Caco-2 (cell line): Measurements from ENCODE around the gene ABHD12. TPM values are rescaled to one million over a fixed set of nuclear protein-coding genes. Genes with fewer than 3 reads are reported as not detected.

Experiments used
- BruUV-seq: library from RNA; stranded (reverse); fragments of 400-500 nt; replicated peaks from 2 replicates; lab custom pipeline; 2021; lab: Mats Ljungman, UMichigan
- CTCF ChIA-PET: fragments of 300-600 bp; sonication (Branson Sonifier 250); formaldehyde crosslinking; loops from one replicate; lab custom pipeline; 2022; ENCODE audit warnings: antibody characterized with exemption; lab: Charles Lee
- POLR2A ChIA-PET: fragments of 300-600 bp; sonication (Branson Sonifier 250); formaldehyde crosslinking; loops from one replicate; lab custom pipeline; 2022; ENCODE audit warnings: antibody characterized with exemption; lab: Charles Lee
- DNase-seq, 2 experiments: peaks; one replicate each; pipeline versions ENCODE4 v3.0.0 to v3.0.0-alpha.2; 2020 to 2022
- H3K27me3 ChIP-seq: replicated peaks from 2 replicates; pipeline ENCODE4 v1.6.0; 2011; ENCODE audit warnings: low read length; ENCODE audit not compliant: control insufficient read depth, insufficient read depth
- H3K36me3 ChIP-seq: 2 replicates; pipeline ENCODE4 v1.5.1; 2011; ENCODE audit warnings: low read length; ENCODE audit not compliant: control insufficient read depth, insufficient read depth
- H3K4me1 ChIP-seq: fragments of 250-450 bp; sonication (Bioruptor Pico); 2 replicates; pipeline ENCODE4 v1.5.1; 2020; ENCODE audit warnings: mild to moderate bottlenecking
- H3K4me3 ChIP-seq: 2 replicates; pipeline ENCODE4 v1.5.1; 2011; ENCODE audit warnings: low read depth, mild to moderate bottlenecking, control low read depth, low read length
- H3K9me3 ChIP-seq: fragments of 250-450 bp; sonication (Bioruptor Pico); 2 replicates; pipeline ENCODE4 v1.5.1; 2020; ENCODE audit warnings: mild to moderate bottlenecking, moderate library complexity
- H3K27ac Mint-ChIP-seq: one replicate; pipeline ENCODE4 v1.8.0; 2022; ENCODE audit warnings: mixed read lengths; ENCODE audit not compliant: unreplicated experiment
- H3K27me3 Mint-ChIP-seq: one replicate; pipeline ENCODE4 v1.8.0; 2022; ENCODE audit warnings: mixed read lengths; ENCODE audit not compliant: insufficient read depth, unreplicated experiment
- H3K36me3 Mint-ChIP-seq: one replicate; pipeline ENCODE4 v1.8.0; 2022; ENCODE audit warnings: mild to moderate bottlenecking, mixed read lengths; ENCODE audit not compliant: insufficient read depth, unreplicated experiment
- H3K4me1 Mint-ChIP-seq: one replicate; pipeline ENCODE4 v1.8.0; 2022; ENCODE audit warnings: low read depth, mixed read lengths; ENCODE audit not compliant: unreplicated experiment
- H3K4me3 Mint-ChIP-seq: one replicate; pipeline ENCODE4 v1.8.0; 2022; ENCODE audit warnings: mild to moderate bottlenecking, moderate library complexity, mixed read lengths; ENCODE audit not compliant: unreplicated experiment
- H3K9me3 Mint-ChIP-seq: one replicate; pipeline ENCODE4 v1.8.0; 2022; ENCODE audit warnings: mixed read lengths; ENCODE audit not compliant: unreplicated experiment
- CTCF ChIP-seq, 2 experiments: fragments of 200-600 bp in 1 of 2; IDR thresholded peaks; 1 replicate in 1 of 2; 2 replicates in 1 of 2; pipeline versions ENCODE4 v1.5.1 to v1.8.0; 2011 to 2022; ENCODE audit warnings: antibody characterized with exemption in 1 of 2, control low read depth in 1 of 2, inconsistent platforms in 1 of 2, low read depth in 1 of 2, low read length in 1 of 2, mild to moderate bottlenecking in 1 of 2, moderate library complexity in 1 of 2; ENCODE audit not compliant: insufficient read depth in 1 of 2, severe bottlenecking in 1 of 2, unreplicated experiment in 1 of 2
- intact Hi-C: fragments of 100-400 bp; cut with micrococcal nuclease; formaldehyde crosslinking; loops from one replicate; pipeline ENCODE4 v1.10.0; 2022; ENCODE audit not compliant: unreplicated experiment
- total RNA-seq: library from RNA; stranded (reverse); gene quantifications from 2 replicates; pipeline ENCODE4 v1.2.3, GENCODE V29; 2022

Gene ABHD12
- total RNA-seq, 1 experiment from 2014 or later, result 104 TPM

- Mint-ChIP-seq H3K4me1 (peaks cover 5% of the 10 kb centered on the region), H3K27ac (no peak overlapping the region), H3K36me3 (peaks cover 48% of the 10 kb centered on the region), H3K4me3 (no peak overlapping the region), H3K27me3 (no peaks in the 10 kb centered on the region), H3K9me3 (no peaks in the 10 kb centered on the region)
- H3K9me3 ChIP-seq, result no peaks in the 10 kb centered on the region
- no peaks in the 10 kb centered on the region; the same call in 1 of the 2 replicates for H3K36me3 ChIP-seq
- no TSS peak for BruUV-seq
- CTCF ChIA-PET, result interaction anchor here (0.7 kb wide), 1 partner anchor 79 kb away, joined by 4 read pairs; no protein-coding TSS in a partner anchor
- TF ChIP-seq CTCF (IDR thresholded peaks at IDR 0.05; ENCODE audit: insufficient read depth in 1 of 2, low read depth in 1 of 2, low read length in 1 of 2, severe bottlenecking in 1 of 2, unreplicated experiment in 1 of 2), result no peak
- intact Hi-C loops, result no loop called here
- no peaks in the 10 kb centered on the region for H3K27me3 ChIP-seq
- POLR2A ChIA-PET, result no interaction called here
- peak in 1 of 2 experiments; percentile 21 for DNase-seq
- no peaks in the 10 kb centered on the region for H3K4me1 ChIP-seq
- no peak overlapping the region for H3K4me3 ChIP-seq
These were observed 72.0 kb downstream of the ABHD12 start for GRCh38 chr20:25318471-25319240.

- H3K27me3 ChIP-seq, result no peaks in the 10 kb centered on the region
- no peaks in the 10 kb centered on the region for H3K4me1 ChIP-seq
- Mint-ChIP-seq H3K9me3 (no peaks in the 10 kb centered on the region), H3K4me1 (no peaks in the 10 kb centered on the region), H3K27me3 (no peaks in the 10 kb centered on the region), H3K27ac (no peak overlapping the region), H3K4me3 (no peak overlapping the region), H3K36me3 (peaks cover 41% of the 10 kb centered on the region)
- intact Hi-C loops, result no loop called here
- no peak overlapping the region for H3K4me3 ChIP-seq
- H3K36me3 ChIP-seq, result no peaks in the 10 kb centered on the region; the same call in 1 of the 2 replicates
- no peak for DNase-seq
- no TSS peak for BruUV-seq
- ChIA-PET POLR2A (no interaction called here), CTCF (no interaction called here)
- H3K9me3 ChIP-seq, result no peaks in the 10 kb centered on the region
- no peak for TF ChIP-seq CTCF (IDR thresholded peaks at IDR 0.05; ENCODE audit: insufficient read depth in 1 of 2, low read depth in 1 of 2, low read length in 1 of 2, severe bottlenecking in 1 of 2, unreplicated experiment in 1 of 2)
These were observed 73.1 kb downstream of the ABHD12 start for GRCh38 chr20:25317351-25318075.

GRCh38 chr20:25316506-25317190 lies 74.0 kb downstream of the ABHD12 start:
- Histone ChIP-seq H3K27me3 (no peaks in the 10 kb centered on the region), H3K4me1 (peaks cover 4% of the 10 kb centered on the region), H3K36me3 (no peaks in the 10 kb centered on the region; the same call in 1 of the 2 replicates), H3K4me3 (no peak overlapping the region), H3K9me3 (no peaks in the 10 kb centered on the region)
- CTCF ChIA-PET, result no interaction called here
- Mint-ChIP-seq H3K36me3 (peaks cover 43% of the 10 kb centered on the region), H3K9me3 (no peaks in the 10 kb centered on the region), H3K27ac (no peak overlapping the region), H3K27me3 (no peaks in the 10 kb centered on the region), H3K4me3 (no peak overlapping the region), H3K4me1 (peaks cover 7% of the 10 kb centered on the region)
- DNase-seq, result no peak
- no TSS peak for BruUV-seq
- TF ChIP-seq CTCF (IDR thresholded peaks at IDR 0.05; ENCODE audit: insufficient read depth in 1 of 2, low read depth in 1 of 2, low read length in 1 of 2, severe bottlenecking in 1 of 2, unreplicated experiment in 1 of 2), result no peak
- POLR2A ChIA-PET, result no interaction called here
- intact Hi-C loops, result no loop called here
